ENCODE data around the gene TMED5.

The TMED5 gene

DNA sequence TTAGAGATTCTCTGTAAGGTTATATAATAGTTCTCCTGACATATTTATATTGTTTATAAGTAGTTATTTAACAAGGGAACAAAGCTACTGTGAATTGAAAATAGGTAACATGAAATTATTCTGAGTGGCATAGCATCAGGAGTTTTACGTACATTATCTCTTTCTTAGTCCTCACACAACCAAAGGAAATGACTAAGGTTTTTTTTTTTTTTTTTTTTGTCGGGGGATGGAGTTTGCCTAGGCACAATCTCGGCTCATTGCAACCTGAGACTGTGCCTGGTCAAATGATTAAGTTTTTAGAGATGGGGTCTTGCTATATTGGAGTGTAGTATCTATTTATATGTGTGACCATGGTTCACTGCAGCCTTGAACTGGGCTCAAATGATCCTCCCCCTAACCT is 24.9 kb downstream of the TMED5 start:
- no peaks in the 10 kb centered on the region for H3K9me3 ChIP-seq (ENCODE audit: control insufficient read depth in 5 of 5, low read length in 5 of 5)
- H3K4me1 ChIP-seq (ENCODE audit: control insufficient read depth in 5 of 5, insufficient read depth in 5 of 5, low read length in 5 of 5), result no peaks in the 10 kb centered on the region
- H3K9ac ChIP-seq (ENCODE audit: low read length in 5 of 5), result no peak overlapping the region
- H3K4me3 ChIP-seq (ENCODE audit: low read depth in 1 of 5, low read length in 5 of 5), result no peak overlapping the region
- no peak overlapping the region for H3K27ac ChIP-seq (ENCODE audit: low read depth, low read length)
- no peaks in the 10 kb centered on the region for H3K27me3 ChIP-seq (ENCODE audit: control insufficient read depth in 5 of 5, insufficient read depth in 4 of 5, low read length in 5 of 5)
- H3K36me3 ChIP-seq (ENCODE audit: control insufficient read depth in 5 of 5, insufficient read depth in 5 of 5, low read length in 5 of 5), result peaks cover 27 to 66% (median 59%) of the 10 kb centered on the region in 5 donors

DNA sequence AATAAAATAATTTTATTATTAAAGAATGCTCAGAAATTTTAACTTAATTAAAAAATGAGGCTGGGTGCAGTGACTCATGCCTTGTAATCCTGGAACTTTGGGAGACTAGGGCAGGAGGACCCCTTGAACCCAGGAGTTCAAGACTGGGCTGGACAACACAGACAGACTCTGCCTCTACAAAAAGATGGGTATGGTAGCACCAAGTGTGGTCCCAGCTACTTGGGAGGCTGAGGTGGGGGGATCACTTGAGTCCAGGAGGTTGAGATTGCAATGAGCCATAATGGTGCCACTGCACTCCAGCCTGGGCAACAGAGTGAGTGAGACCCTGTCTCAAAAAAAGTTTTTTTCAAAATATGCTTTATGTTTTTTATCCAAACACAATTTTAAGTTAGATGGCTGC is 25.3 kb downstream of the TMED5 start:
- H3K9ac ChIP-seq (ENCODE audit: low read length in 5 of 5), result no peak overlapping the region
- peaks cover 27 to 66% (median 62%) of the 10 kb centered on the region in 5 donors for H3K36me3 ChIP-seq (ENCODE audit: control insufficient read depth in 5 of 5, insufficient read depth in 5 of 5, low read length in 5 of 5)
- no peaks in the 10 kb centered on the region for H3K4me1 ChIP-seq (ENCODE audit: control insufficient read depth in 5 of 5, insufficient read depth in 5 of 5, low read length in 5 of 5)
- no peaks in the 10 kb centered on the region for H3K9me3 ChIP-seq (ENCODE audit: control insufficient read depth in 5 of 5, low read length in 5 of 5)
- no peak overlapping the region for H3K4me3 ChIP-seq (ENCODE audit: low read depth in 1 of 5, low read length in 5 of 5)
- no peak overlapping the region for H3K27ac ChIP-seq (ENCODE audit: low read depth, low read length)
- no peaks in the 10 kb centered on the region for H3K27me3 ChIP-seq (ENCODE audit: control insufficient read depth in 5 of 5, insufficient read depth in 4 of 5, low read length in 5 of 5)

GRCh38 chr1:93152835-93153234 is 27.4 kb downstream of the TMED5 start:
- H3K36me3 ChIP-seq (ENCODE audit: control insufficient read depth in 5 of 5, insufficient read depth in 5 of 5, low read length in 5 of 5), result peaks cover 25 to 67% (median 62%) of the 10 kb centered on the region in 5 donors

DNA sequence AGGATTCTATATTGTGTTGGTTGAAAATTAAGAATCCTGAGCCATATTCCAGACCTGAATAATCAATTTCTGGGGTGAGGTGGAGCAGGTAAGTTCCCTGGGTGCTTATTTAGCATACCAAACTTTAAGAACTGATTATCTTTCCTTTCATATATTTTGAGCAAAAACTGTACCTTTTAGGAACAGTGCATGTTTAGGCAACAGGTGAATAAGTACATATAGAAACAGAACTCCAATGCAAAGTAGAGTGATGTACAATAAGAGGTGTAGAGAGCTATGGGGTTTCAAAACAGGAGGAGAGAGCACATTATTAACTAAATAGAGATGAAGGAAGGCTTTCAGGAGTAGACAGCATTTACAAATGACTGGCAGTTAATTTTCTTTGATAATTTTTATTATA is 28.7 kb downstream of the TMED5 start:
- Histone ChIP-seq H3K36me3 (ENCODE audit: control insufficient read depth in 5 of 5, insufficient read depth in 5 of 5, low read length in 5 of 5) (peaks cover 20 to 71% (median 60%) of the 10 kb centered on the region in 5 donors), H3K4me3 (ENCODE audit: low read depth in 1 of 5, low read length in 5 of 5) (no peak overlapping the region), H3K9ac (ENCODE audit: low read length in 5 of 5) (no peak overlapping the region)

More at GRCh38 chr1:93152835-93153234, 27.4 kb downstream of the TMED5 start:
- no peak overlapping the region for H3K9ac ChIP-seq (ENCODE audit: low read length in 5 of 5)
- H3K9me3 ChIP-seq (ENCODE audit: control insufficient read depth in 5 of 5, low read length in 5 of 5), result no peaks in the 10 kb centered on the region
- H3K27me3 ChIP-seq (ENCODE audit: control insufficient read depth in 5 of 5, insufficient read depth in 4 of 5, low read length in 5 of 5), result no peaks in the 10 kb centered on the region
- no peaks in the 10 kb centered on the region for H3K4me1 ChIP-seq (ENCODE audit: control insufficient read depth in 5 of 5, insufficient read depth in 5 of 5, low read length in 5 of 5)
- H3K4me3 ChIP-seq (ENCODE audit: low read depth in 1 of 5, low read length in 5 of 5), result no peak overlapping the region
- H3K27ac ChIP-seq (ENCODE audit: low read depth, low read length), result no peak overlapping the region

DNA sequence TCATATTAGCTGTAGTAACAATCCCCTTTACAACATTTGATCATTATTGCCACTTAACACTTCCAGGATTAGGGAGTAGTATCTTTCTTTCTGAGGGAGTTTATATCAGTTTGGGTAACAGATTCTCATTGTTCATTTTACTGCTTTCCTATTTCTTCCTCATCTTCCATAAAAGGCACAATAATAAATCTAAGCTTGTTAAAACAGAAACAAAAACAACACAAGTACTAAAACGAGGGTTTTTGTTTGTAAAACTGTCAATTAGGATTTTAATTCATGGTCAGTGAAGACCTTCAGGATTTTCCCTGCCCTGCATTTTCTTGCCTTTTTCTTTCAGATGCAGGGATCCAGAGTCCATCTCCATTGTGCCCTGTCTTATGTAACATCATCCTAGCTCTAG is 29.5 kb downstream of the TMED5 start:
- Histone ChIP-seq H3K36me3 (ENCODE audit: control insufficient read depth in 5 of 5, insufficient read depth in 5 of 5, low read length in 5 of 5) (peaks cover 16 to 64% (median 53%) of the 10 kb centered on the region in 5 donors), H3K27ac (ENCODE audit: low read depth, low read length) (no peak overlapping the region), H3K9me3 (ENCODE audit: control insufficient read depth in 5 of 5, low read length in 5 of 5) (no peaks in the 10 kb centered on the region)

More for the DNA sequence above, 28.7 kb downstream of the TMED5 start:
- Histone ChIP-seq H3K9me3 (ENCODE audit: control insufficient read depth in 5 of 5, low read length in 5 of 5) (no peaks in the 10 kb centered on the region), H3K4me1 (ENCODE audit: control insufficient read depth in 5 of 5, insufficient read depth in 5 of 5, low read length in 5 of 5) (no peaks in the 10 kb centered on the region), H3K27me3 (ENCODE audit: control insufficient read depth in 5 of 5, insufficient read depth in 4 of 5, low read length in 5 of 5) (no peaks in the 10 kb centered on the region), H3K27ac (ENCODE audit: low read depth, low read length) (no peak overlapping the region)

DNA sequence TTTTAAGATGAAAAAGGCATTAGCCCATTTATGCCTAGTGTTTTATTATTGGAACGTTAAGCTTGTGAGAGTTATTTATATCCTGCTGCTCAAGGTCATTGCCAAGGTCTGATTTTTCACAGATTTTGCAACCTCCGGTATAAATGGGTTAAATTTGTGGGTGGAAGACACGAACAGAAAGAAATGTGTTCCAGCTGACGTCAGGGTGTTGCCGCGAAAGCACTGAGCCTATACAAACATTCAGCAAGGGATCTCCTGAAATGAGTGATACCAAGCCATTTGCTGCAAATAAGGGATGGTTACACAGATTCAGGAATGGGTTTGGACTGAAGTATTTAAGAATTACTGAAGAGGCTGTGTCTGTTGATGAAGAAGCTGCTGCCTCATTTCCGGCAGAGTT is 32.2 kb downstream of the TMED5 start:
- H3K4me3 ChIP-seq (ENCODE audit: low read depth in 1 of 5, low read length in 5 of 5), result no peak overlapping the region
- H3K9me3 ChIP-seq (ENCODE audit: control insufficient read depth in 5 of 5, low read length in 5 of 5), result no peaks in the 10 kb centered on the region
- H3K27ac ChIP-seq (ENCODE audit: low read depth, low read length), result no peak overlapping the region
- no peaks in the 10 kb centered on the region for H3K4me1 ChIP-seq (ENCODE audit: control insufficient read depth in 5 of 5, insufficient read depth in 5 of 5, low read length in 5 of 5)
- H3K27me3 ChIP-seq (ENCODE audit: control insufficient read depth in 5 of 5, insufficient read depth in 4 of 5, low read length in 5 of 5), result no peaks in the 10 kb centered on the region
- H3K9ac ChIP-seq (ENCODE audit: low read length in 5 of 5), result no peak overlapping the region
- peaks cover 10 to 50% (median 27%) of the 10 kb centered on the region in 5 donors for H3K36me3 ChIP-seq (ENCODE audit: control insufficient read depth in 5 of 5, insufficient read depth in 5 of 5, low read length in 5 of 5)

More for the DNA sequence above, 29.5 kb downstream of the TMED5 start:
- Histone ChIP-seq H3K9ac (ENCODE audit: low read length in 5 of 5) (no peak overlapping the region), H3K4me3 (ENCODE audit: low read depth in 1 of 5, low read length in 5 of 5) (no peak overlapping the region), H3K4me1 (ENCODE audit: control insufficient read depth in 5 of 5, insufficient read depth in 5 of 5, low read length in 5 of 5) (no peaks in the 10 kb centered on the region), H3K27me3 (ENCODE audit: control insufficient read depth in 5 of 5, insufficient read depth in 4 of 5, low read length in 5 of 5) (no peaks in the 10 kb centered on the region)

GRCh38 chr1:93143769-93144168 is 36.4 kb downstream of the TMED5 start:
- H3K27ac ChIP-seq (ENCODE audit: low read depth, low read length), result no peak overlapping the region
- H3K27me3 ChIP-seq (ENCODE audit: control insufficient read depth in 5 of 5, insufficient read depth in 4 of 5, low read length in 5 of 5), result no peaks in the 10 kb centered on the region
- H3K9ac ChIP-seq (ENCODE audit: low read length in 5 of 5), result no peak overlapping the region
- H3K36me3 ChIP-seq (ENCODE audit: control insufficient read depth in 5 of 5, insufficient read depth in 5 of 5, low read length in 5 of 5), result peaks cover 0 to 20% (median 7%) of the 10 kb centered on the region in 5 donors
- H3K4me3 ChIP-seq (ENCODE audit: low read depth in 1 of 5, low read length in 5 of 5), result no peak overlapping the region
- no peaks in the 10 kb centered on the region for H3K9me3 ChIP-seq (ENCODE audit: control insufficient read depth in 5 of 5, low read length in 5 of 5)
- H3K4me1 ChIP-seq (ENCODE audit: control insufficient read depth in 5 of 5, insufficient read depth in 5 of 5, low read length in 5 of 5), result no peaks in the 10 kb centered on the region

- no peak overlapping the region for H3K27ac ChIP-seq (ENCODE audit: low read depth, low read length)
- H3K9me3 ChIP-seq (ENCODE audit: control insufficient read depth in 5 of 5, low read length in 5 of 5), result no peaks in the 10 kb centered on the region
- H3K27me3 ChIP-seq (ENCODE audit: control insufficient read depth in 5 of 5, insufficient read depth in 4 of 5, low read length in 5 of 5), result no peaks in the 10 kb centered on the region
- peaks cover 0 to 19% (median 1%) of the 10 kb centered on the region in 5 donors for H3K36me3 ChIP-seq (ENCODE audit: control insufficient read depth in 5 of 5, insufficient read depth in 5 of 5, low read length in 5 of 5)
- no peaks in the 10 kb centered on the region for H3K4me1 ChIP-seq (ENCODE audit: control insufficient read depth in 5 of 5, insufficient read depth in 5 of 5, low read length in 5 of 5)
- H3K9ac ChIP-seq (ENCODE audit: low read length in 5 of 5), result no peak overlapping the region
- H3K4me3 ChIP-seq (ENCODE audit: low read depth in 1 of 5, low read length in 5 of 5), result no peak overlapping the region
Measured at GRCh38 chr1:93143136-93143535, 37.1 kb downstream of the TMED5 start.

GRCh38 chr1:93142161-93142560 is 38.1 kb downstream of the TMED5 start:
- no peaks in the 10 kb centered on the region for H3K9me3 ChIP-seq (ENCODE audit: control insufficient read depth in 5 of 5, low read length in 5 of 5)
- H3K4me1 ChIP-seq (ENCODE audit: control insufficient read depth in 5 of 5, insufficient read depth in 5 of 5, low read length in 5 of 5), result no peaks in the 10 kb centered on the region
- no peak overlapping the region for H3K4me3 ChIP-seq (ENCODE audit: low read depth in 1 of 5, low read length in 5 of 5)
- no peak overlapping the region for H3K9ac ChIP-seq (ENCODE audit: low read length in 5 of 5)
- peaks cover 2 to 20% (median 7%) of the 10 kb centered on the region in 5 donors for H3K36me3 ChIP-seq (ENCODE audit: control insufficient read depth in 5 of 5, insufficient read depth in 5 of 5, low read length in 5 of 5)
- no peaks in the 10 kb centered on the region for H3K27me3 ChIP-seq (ENCODE audit: control insufficient read depth in 5 of 5, insufficient read depth in 4 of 5, low read length in 5 of 5)
- H3K27ac ChIP-seq (ENCODE audit: low read depth, low read length), result no peak overlapping the region

- no peak overlapping the region for H3K9ac ChIP-seq (ENCODE audit: low read length in 5 of 5)
- H3K4me1 ChIP-seq (ENCODE audit: control insufficient read depth in 5 of 5, insufficient read depth in 5 of 5, low read length in 5 of 5), result no peaks in the 10 kb centered on the region
- peaks cover 11 to 33% (median 22%) of the 10 kb centered on the region in 5 donors for H3K36me3 ChIP-seq (ENCODE audit: control insufficient read depth in 5 of 5, insufficient read depth in 5 of 5, low read length in 5 of 5)
- H3K9me3 ChIP-seq (ENCODE audit: control insufficient read depth in 5 of 5, low read length in 5 of 5), result no peaks in the 10 kb centered on the region
- H3K27me3 ChIP-seq (ENCODE audit: control insufficient read depth in 5 of 5, insufficient read depth in 4 of 5, low read length in 5 of 5), result no peaks in the 10 kb centered on the region
- H3K4me3 ChIP-seq (ENCODE audit: low read depth in 1 of 5, low read length in 5 of 5), result no peak overlapping the region
- H3K27ac ChIP-seq (ENCODE audit: low read depth, low read length), result no peak overlapping the region
Measured at GRCh38 chr1:93140106-93140505, 40.1 kb downstream of the TMED5 start.
